GM23338 (cell line): ENCODE measurements around the gene FBXO24. TPM values are rescaled to one million over a fixed set of nuclear protein-coding genes. Genes with fewer than 3 reads are reported as not detected.
A peak's percentile ranks its signal among the peaks of the same experiment; 100 is the strongest.

Experiments used
- ATAC-seq: fragments of 200-7000 bp; cut with Tn5 transposase; 3 replicates; pipeline ENCODE4 v1.9.1; 2020
- DNase-seq: peaks from one replicate; pipeline ENCODE4 v3.0.0-alpha.2; 2015; ENCODE audit warnings: low spot score
- H2AFZ ChIP-seq: fragments of 200-600 bp; sonication (generic); 2 replicates; pipeline ENCODE4 v1.8.0; 2016; ENCODE audit warnings: antibody characterized with exemption, mild to moderate bottlenecking, moderate library complexity
- H3F3A ChIP-seq: fragments of 200-600 bp; sonication (generic); replicated peaks from 2 replicates; pipeline ENCODE4 v1.8.0; 2017; ENCODE audit warnings: antibody characterized with exemption, mixed run types, low read depth
- H3K27ac ChIP-seq: fragments of 200-600 bp; sonication (generic); 2 replicates; pipeline ENCODE4 v1.6.1; 2016; ENCODE audit warnings: low read depth
- H3K27me3 ChIP-seq: fragments of 200-600 bp; sonication (generic); 2 replicates; pipeline ENCODE4 v1.8.0; 2016; ENCODE audit warnings: mild to moderate bottlenecking, mixed run types, moderate library complexity; ENCODE audit not compliant: insufficient read depth
- H3K36me3 ChIP-seq: fragments of 200-600 bp; sonication (generic); 2 replicates; pipeline ENCODE4 v1.8.0; 2016; ENCODE audit warnings: mild to moderate bottlenecking; ENCODE audit not compliant: insufficient read depth
- H3K4me1 ChIP-seq: fragments of 200-600 bp; sonication (generic); 2 replicates; pipeline ENCODE4 v1.8.0; 2016; ENCODE audit warnings: mild to moderate bottlenecking, moderate library complexity; ENCODE audit not compliant: insufficient read depth
- H3K4me2 ChIP-seq: fragments of 200-600 bp; sonication (generic); 2 replicates; pipeline ENCODE4 v1.7.1; 2017; ENCODE audit warnings: mixed run types
- H3K4me3 ChIP-seq: fragments of 200-600 bp; sonication (generic); 2 replicates; pipeline ENCODE4 v1.6.1; 2016; ENCODE audit warnings: mixed run types
- H3K79me2 ChIP-seq: fragments of 200-600 bp; sonication (generic); replicated peaks from 2 replicates; pipeline ENCODE4 v1.8.0; 2017; ENCODE audit warnings: mild to moderate bottlenecking; ENCODE audit not compliant: insufficient read depth
- H3K9me2 ChIP-seq: fragments of 200-600 bp; sonication (generic); 2 replicates; pipeline ENCODE4 v1.8.0; 2017; ENCODE audit not compliant: insufficient read depth
- H4K20me1 ChIP-seq: fragments of 200-600 bp; sonication (generic); replicated peaks from 2 replicates; pipeline ENCODE4 v1.8.0; 2017; ENCODE audit warnings: mild to moderate bottlenecking; ENCODE audit not compliant: insufficient read depth
- H3K27ac Mint-ChIP-seq: 2 replicates; pipeline ENCODE4 v1.8.0; 2020; ENCODE audit warnings: inconsistent platforms, mild to moderate bottlenecking, moderate library complexity, mixed read lengths
- H3K27me3 Mint-ChIP-seq: 3 replicates; pipeline ENCODE4 v1.8.0; 2022; ENCODE audit warnings: low read depth, mild to moderate bottlenecking, moderate library complexity, mixed read lengths, inconsistent platforms; ENCODE audit not compliant: insufficient read depth, poor library complexity
- H3K36me3 Mint-ChIP-seq: 3 replicates; pipeline ENCODE4 v1.8.0; 2021; ENCODE audit warnings: low read depth, mild to moderate bottlenecking, inconsistent platforms, moderate library complexity, mixed read lengths
- H3K4me1 Mint-ChIP-seq: 3 replicates; pipeline ENCODE4 v1.8.0; 2020; ENCODE audit warnings: mild to moderate bottlenecking, inconsistent platforms, mixed read lengths
- H3K4me3 Mint-ChIP-seq: 3 replicates; pipeline ENCODE4 v1.8.0; 2021; ENCODE audit warnings: moderate library complexity, mild to moderate bottlenecking, inconsistent platforms, mixed read lengths
- H3K9me3 Mint-ChIP-seq: 3 replicates; pipeline ENCODE4 v1.8.0; 2020; ENCODE audit warnings: moderate library complexity, mild to moderate bottlenecking, inconsistent platforms, mixed read lengths
- CREB1 ChIP-seq: fragments of 250-450 bp; sonication (Bioruptor Pico); IDR thresholded peaks from 2 replicates; pipeline ENCODE4 v1.5.0; 2020; ENCODE audit warnings: low read depth, mild to moderate bottlenecking, moderate library complexity
- CTCF ChIP-seq, 2 experiments: fragments of 200-600 bp in 1 of 2; sonication (generic) in 1 of 2; conservative IDR thresholded peaks; 2 replicates each; pipeline versions ENCODE4 v1.5.1 to v1.6.1; 2016 to 2017; ENCODE audit warnings: antibody characterized with exemption in 2 of 2, low read depth in 2 of 2, mild to moderate bottlenecking in 2 of 2, moderate library complexity in 1 of 2
- EZH2 ChIP-seq: fragments of 200-600 bp; sonication (generic); IDR thresholded peaks from one replicate; pipeline ENCODE4 v1.8.0; 2017; ENCODE audit warnings: antibody characterized with exemption, mild to moderate bottlenecking, low read depth; ENCODE audit not compliant: unreplicated experiment
- EZH2phosphoT487 ChIP-seq: fragments of 200-600 bp; sonication (generic); IDR thresholded peaks from one replicate; pipeline ENCODE4 v1.8.1; 2018; ENCODE audit warnings: antibody characterized with exemption; ENCODE audit not compliant: unreplicated experiment
- JUNB ChIP-seq: IDR thresholded peaks from one replicate; pipeline ENCODE4 v1.6.1; 2016; ENCODE audit warnings: antibody characterized with exemption; ENCODE audit not compliant: unreplicated experiment
- NANOG ChIP-seq: IDR thresholded peaks from 2 replicates; pipeline ENCODE4 v1.6.1; 2016; ENCODE audit warnings: antibody characterized with exemption, borderline replicate concordance
- POLR2AphosphoS5 ChIP-seq: IDR thresholded peaks from 2 replicates; pipeline ENCODE4 v1.6.1; 2016; ENCODE audit warnings: antibody characterized with exemption, low read depth
- STAT1 ChIP-seq: IDR thresholded peaks from one replicate; pipeline ENCODE4 v1.6.1; 2016; ENCODE audit warnings: antibody characterized with exemption; ENCODE audit not compliant: unreplicated experiment
- ZNF114 ChIP-seq: fragments of 250-450 bp; sonication (Bioruptor Pico); IDR thresholded peaks from 2 replicates; pipeline ENCODE4 v1.5.0; 2020; ENCODE audit warnings: mild to moderate bottlenecking, moderate library complexity
- ZNF331 ChIP-seq: fragments of 250-450 bp; sonication (Bioruptor Pico); IDR thresholded peaks from 2 replicates; pipeline ENCODE4 v1.5.0; 2020; ENCODE audit warnings: low read depth, mild to moderate bottlenecking, moderate library complexity
- polyA plus RNA-seq: library from polyadenylated mRNA; unstranded; fragments of >200 nt; fragmentation: Nextera tagmentation; extraction: Ambion mirVana; gene quantifications from 2 replicates; pipeline ENCODE4 v1.2.1, GENCODE V29; 2016
- total RNA-seq: library from RNA; depleted of rRNA; stranded (reverse); fragments of >200 nt; shearing (Covaris generic); gene quantifications from 2 replicates; pipeline ENCODE4 v1.2.3, GENCODE V29; 2014
- TF ChIP-seq, protein P1 (sequence below): IDR thresholded peaks from one replicate; pipeline ENCODE4 v1.6.1; 2018; ENCODE audit warnings: antibody characterized with exemption; ENCODE audit not compliant: unreplicated experiment
- TF ChIP-seq, protein P2 (sequence below): fragments of 250-450 bp; sonication (Bioruptor Pico); IDR thresholded peaks from 2 replicates; pipeline ENCODE4 v1.5.0; 2020; ENCODE audit warnings: mild to moderate bottlenecking, moderate library complexity
- TF ChIP-seq, protein P3 (sequence below): IDR thresholded peaks from 2 replicates; pipeline ENCODE4 v1.6.1; 2016; ENCODE audit warnings: antibody characterized with exemption

The FBXO24 gene
- total and polyA plus RNA-seq, 2 experiments from 2014 or later = 2.1 to 2.4 TPM

- Histone ChIP-seq H2AFZ (no peak overlapping the region), H3K4me2 (peak overlapping the region; percentile 89), H3K4me1 (peaks cover 36% of the 10 kb centered on the region), H3K79me2 (no peaks in the 10 kb centered on the region), H3K27me3 (peaks cover 13% of the 10 kb centered on the region; the same call in 1 of the 2 replicates), H3K4me3 (no peak overlapping the region), H3K9me2 (no peaks in the 10 kb centered on the region), H3K27ac (peak overlapping the region; percentile 69), H4K20me1 (no peaks in the 10 kb centered on the region), H3F3A (peaks cover 12% of the 10 kb centered on the region; the same call in 1 of the 2 replicates), H3K36me3 (peaks cover 5% of the 10 kb centered on the region; the same call in 1 of the 2 replicates)
- H3K36me3 Mint-ChIP-seq = peaks cover 12% of the 10 kb centered on the region
- no peaks in the 10 kb centered on the region for H3K9me3 Mint-ChIP-seq
- H3K27ac Mint-ChIP-seq = peak overlapping the region; percentile 85
- TF ChIP-seq EZH2 (no peak), JUNB (no peak), ZNF331 (CRISPR knock-in tag) (no peak), CTCF (conservative IDR thresholded peaks at IDR 0.05; ENCODE audit: low read depth in 2 of 2) (no peak; a peak in 1 of 4 replicates), EZH2phosphoT487 (no peak), STAT1 (no peak), CREB1 (CRISPR knock-in tag) (no peak), ZNF114 (no peak), POLR2AphosphoS5 (no peak), NANOG (no peak)
- TF ChIP-seq, protein P1, sequence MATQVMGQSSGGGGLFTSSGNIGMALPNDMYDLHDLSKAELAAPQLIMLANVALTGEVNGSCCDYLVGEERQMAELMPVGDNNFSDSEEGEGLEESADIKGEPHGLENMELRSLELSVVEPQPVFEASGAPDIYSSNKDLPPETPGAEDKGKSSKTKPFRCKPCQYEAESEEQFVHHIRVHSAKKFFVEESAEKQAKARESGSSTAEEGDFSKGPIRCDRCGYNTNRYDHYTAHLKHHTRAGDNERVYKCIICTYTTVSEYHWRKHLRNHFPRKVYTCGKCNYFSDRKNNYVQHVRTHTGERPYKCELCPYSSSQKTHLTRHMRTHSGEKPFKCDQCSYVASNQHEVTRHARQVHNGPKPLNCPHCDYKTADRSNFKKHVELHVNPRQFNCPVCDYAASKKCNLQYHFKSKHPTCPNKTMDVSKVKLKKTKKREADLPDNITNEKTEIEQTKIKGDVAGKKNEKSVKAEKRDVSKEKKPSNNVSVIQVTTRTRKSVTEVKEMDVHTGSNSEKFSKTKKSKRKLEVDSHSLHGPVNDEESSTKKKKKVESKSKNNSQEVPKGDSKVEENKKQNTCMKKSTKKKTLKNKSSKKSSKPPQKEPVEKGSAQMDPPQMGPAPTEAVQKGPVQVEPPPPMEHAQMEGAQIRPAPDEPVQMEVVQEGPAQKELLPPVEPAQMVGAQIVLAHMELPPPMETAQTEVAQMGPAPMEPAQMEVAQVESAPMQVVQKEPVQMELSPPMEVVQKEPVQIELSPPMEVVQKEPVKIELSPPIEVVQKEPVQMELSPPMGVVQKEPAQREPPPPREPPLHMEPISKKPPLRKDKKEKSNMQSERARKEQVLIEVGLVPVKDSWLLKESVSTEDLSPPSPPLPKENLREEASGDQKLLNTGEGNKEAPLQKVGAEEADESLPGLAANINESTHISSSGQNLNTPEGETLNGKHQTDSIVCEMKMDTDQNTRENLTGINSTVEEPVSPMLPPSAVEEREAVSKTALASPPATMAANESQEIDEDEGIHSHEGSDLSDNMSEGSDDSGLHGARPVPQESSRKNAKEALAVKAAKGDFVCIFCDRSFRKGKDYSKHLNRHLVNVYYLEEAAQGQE = no peak
- TF ChIP-seq, protein P2, sequence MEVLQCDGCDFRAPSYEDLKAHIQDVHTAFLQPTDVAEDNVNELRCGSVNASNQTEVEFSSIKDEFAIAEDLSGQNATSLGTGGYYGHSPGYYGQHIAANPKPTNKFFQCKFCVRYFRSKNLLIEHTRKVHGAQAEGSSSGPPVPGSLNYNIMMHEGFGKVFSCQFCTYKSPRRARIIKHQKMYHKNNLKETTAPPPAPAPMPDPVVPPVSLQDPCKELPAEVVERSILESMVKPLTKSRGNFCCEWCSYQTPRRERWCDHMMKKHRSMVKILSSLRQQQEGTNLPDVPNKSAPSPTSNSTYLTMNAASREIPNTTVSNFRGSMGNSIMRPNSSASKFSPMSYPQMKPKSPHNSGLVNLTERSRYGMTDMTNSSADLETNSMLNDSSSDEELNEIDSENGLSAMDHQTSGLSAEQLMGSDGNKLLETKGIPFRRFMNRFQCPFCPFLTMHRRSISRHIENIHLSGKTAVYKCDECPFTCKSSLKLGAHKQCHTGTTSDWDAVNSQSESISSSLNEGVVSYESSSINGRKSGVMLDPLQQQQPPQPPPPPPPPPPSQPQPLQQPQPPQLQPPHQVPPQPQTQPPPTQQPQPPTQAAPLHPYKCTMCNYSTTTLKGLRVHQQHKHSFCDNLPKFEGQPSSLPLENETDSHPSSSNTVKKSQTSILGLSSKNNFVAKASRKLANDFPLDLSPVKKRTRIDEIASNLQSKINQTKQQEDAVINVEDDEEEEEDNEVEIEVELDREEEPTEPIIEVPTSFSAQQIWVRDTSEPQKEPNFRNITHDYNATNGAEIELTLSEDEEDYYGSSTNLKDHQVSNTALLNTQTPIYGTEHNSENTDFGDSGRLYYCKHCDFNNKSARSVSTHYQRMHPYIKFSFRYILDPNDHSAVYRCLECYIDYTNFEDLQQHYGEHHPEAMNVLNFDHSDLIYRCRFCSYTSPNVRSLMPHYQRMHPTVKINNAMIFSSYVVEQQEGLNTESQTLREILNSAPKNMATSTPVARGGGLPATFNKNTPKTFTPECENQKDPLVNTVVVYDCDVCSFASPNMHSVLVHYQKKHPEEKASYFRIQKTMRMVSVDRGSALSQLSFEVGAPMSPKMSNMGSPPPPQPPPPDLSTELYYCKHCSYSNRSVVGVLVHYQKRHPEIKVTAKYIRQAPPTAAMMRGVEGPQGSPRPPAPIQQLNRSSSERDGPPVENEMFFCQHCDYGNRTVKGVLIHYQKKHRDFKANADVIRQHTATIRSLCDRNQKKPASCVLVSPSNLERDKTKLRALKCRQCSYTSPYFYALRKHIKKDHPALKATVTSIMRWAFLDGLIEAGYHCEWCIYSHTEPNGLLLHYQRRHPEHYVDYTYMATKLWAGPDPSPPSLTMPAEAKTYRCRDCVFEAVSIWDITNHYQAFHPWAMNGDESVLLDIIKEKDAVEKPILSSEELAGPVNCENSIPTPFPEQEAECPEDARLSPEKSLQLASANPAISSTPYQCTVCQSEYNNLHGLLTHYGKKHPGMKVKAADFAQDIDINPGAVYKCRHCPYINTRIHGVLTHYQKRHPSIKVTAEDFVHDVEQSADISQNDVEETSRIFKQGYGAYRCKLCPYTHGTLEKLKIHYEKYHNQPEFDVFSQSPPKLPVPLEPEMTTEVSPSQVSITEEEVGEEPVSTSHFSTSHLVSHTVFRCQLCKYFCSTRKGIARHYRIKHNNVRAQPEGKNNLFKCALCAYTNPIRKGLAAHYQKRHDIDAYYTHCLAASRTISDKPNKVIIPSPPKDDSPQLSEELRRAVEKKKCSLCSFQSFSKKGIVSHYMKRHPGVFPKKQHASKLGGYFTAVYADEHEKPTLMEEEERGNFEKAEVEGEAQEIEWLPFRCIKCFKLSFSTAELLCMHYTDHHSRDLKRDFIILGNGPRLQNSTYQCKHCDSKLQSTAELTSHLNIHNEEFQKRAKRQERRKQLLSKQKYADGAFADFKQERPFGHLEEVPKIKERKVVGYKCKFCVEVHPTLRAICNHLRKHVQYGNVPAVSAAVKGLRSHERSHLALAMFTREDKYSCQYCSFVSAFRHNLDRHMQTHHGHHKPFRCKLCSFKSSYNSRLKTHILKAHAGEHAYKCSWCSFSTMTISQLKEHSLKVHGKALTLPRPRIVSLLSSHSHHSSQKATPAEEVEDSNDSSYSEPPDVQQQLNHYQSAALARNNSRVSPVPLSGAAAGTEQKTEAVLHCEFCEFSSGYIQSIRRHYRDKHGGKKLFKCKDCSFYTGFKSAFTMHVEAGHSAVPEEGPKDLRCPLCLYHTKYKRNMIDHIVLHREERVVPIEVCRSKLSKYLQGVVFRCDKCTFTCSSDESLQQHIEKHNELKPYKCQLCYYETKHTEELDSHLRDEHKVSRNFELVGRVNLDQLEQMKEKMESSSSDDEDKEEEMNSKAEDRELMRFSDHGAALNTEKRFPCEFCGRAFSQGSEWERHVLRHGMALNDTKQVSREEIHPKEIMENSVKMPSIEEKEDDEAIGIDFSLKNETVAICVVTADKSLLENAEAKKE = no peak
- TF ChIP-seq, protein P3, sequence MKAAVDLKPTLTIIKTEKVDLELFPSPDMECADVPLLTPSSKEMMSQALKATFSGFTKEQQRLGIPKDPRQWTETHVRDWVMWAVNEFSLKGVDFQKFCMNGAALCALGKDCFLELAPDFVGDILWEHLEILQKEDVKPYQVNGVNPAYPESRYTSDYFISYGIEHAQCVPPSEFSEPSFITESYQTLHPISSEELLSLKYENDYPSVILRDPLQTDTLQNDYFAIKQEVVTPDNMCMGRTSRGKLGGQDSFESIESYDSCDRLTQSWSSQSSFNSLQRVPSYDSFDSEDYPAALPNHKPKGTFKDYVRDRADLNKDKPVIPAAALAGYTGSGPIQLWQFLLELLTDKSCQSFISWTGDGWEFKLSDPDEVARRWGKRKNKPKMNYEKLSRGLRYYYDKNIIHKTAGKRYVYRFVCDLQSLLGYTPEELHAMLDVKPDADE = no peak
- peaks cover 36% of the 10 kb centered on the region for H3K27me3 Mint-ChIP-seq
- ATAC-seq = no peak
- H3K4me3 Mint-ChIP-seq = peak overlapping the region; percentile 55; the same call in 1 of the 3 replicates
- no peak for DNase-seq
- H3K4me1 Mint-ChIP-seq = peaks cover 34% of the 10 kb centered on the region
Observed at GRCh38 chr7:100572281-100572948, 13.7 kb upstream of the FBXO24 start.
